Body of pancreas (tissue), 4 donors: ENCODE measurements around the gene P2RY6.

Experiments
- POLR2A ChIP-seq, 3 donors: fragments of 450-650 bp; IDR thresholded peaks; one replicate each; pipeline ENCODE4 v1.6.1; 2016; ENCODE audit warnings: antibody characterized with exemption in 3 of 3, mild to moderate bottlenecking in 2 of 3
- TF ChIP-seq, protein P1 (sequence below), 7 experiments: fragments of 450-650 bp in 4 of 7; fragments of 200-600 bp in 3 of 7; sonication (generic) in 3 of 7; IDR thresholded peaks; one replicate each; pipeline ENCODE4 v1.5.1; 2016 to 2019; ENCODE audit warnings: antibody characterized with exemption in 7 of 7

DNA sequence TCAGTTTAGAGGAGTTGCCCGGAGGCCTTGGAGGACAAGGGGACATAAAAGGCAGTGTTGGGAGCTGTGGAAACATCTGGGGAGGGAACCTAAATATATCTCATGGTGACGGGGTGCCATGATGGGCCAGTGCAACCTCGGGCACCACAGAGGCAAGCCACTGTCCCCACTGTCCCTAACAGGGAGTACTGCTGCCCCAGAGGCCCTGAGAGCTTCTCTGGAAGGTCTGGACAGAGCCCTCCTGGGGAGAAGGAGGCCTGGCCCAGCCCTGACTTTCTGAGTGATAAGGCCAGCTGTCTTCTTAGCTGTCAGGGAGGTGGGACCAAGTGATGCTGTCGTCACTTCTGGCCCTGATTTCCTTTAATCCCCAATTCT is 5.5 kb upstream of the P2RY6 start:
- TF ChIP-seq, protein P1, sequence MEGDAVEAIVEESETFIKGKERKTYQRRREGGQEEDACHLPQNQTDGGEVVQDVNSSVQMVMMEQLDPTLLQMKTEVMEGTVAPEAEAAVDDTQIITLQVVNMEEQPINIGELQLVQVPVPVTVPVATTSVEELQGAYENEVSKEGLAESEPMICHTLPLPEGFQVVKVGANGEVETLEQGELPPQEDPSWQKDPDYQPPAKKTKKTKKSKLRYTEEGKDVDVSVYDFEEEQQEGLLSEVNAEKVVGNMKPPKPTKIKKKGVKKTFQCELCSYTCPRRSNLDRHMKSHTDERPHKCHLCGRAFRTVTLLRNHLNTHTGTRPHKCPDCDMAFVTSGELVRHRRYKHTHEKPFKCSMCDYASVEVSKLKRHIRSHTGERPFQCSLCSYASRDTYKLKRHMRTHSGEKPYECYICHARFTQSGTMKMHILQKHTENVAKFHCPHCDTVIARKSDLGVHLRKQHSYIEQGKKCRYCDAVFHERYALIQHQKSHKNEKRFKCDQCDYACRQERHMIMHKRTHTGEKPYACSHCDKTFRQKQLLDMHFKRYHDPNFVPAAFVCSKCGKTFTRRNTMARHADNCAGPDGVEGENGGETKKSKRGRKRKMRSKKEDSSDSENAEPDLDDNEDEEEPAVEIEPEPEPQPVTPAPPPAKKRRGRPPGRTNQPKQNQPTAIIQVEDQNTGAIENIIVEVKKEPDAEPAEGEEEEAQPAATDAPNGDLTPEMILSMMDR (IDR thresholded peaks at IDR 0.05): no peak
- TF ChIP-seq POLR2A (IDR thresholded peaks at IDR 0.05): no peak
